Neural cell (in vitro differentiated cells): Measurements from ENCODE around the gene SDF2L1. TPM values are rescaled to one million over a fixed set of nuclear protein-coding genes. Genes with fewer than 3 reads are reported as not detected.
"Not testable (repeated sequence)": the region's sequence is repeated elsewhere in the genome, so short reads cannot be mapped to it uniquely, and the experiment has no call there.

ENCODE experiments used
- H2AFZ ChIP-seq: fragments of 200-600, 300-800 bp; sonication (generic), shearing (Covaris generic); 2 replicates; pipeline ENCODE4 v1.6.0; 2014; ENCODE audit warnings: low read depth, mild to moderate bottlenecking, antibody characterized with exemption, low read length, moderate library complexity
- H3F3A ChIP-seq: fragments of 200-600 bp; shearing (Covaris generic); 2 replicates; pipeline ENCODE4 v1.6.1; 2016; ENCODE audit warnings: mild to moderate bottlenecking, moderate library complexity, mixed read lengths, antibody characterized with exemption, low read length; ENCODE audit not compliant: insufficient read depth, poor library complexity, severe bottlenecking
- H3K27ac ChIP-seq: fragments of 200-600, 300-800 bp; sonication (generic), shearing (Covaris generic); 2 replicates; pipeline ENCODE4 v1.5.1; 2014; ENCODE audit warnings: mild to moderate bottlenecking, low read length, moderate library complexity
- H3K27me3 ChIP-seq: fragments of 300-800, 200-600 bp; sonication (generic), shearing (Covaris generic); 2 replicates; pipeline ENCODE4 v1.6.0; 2014; ENCODE audit warnings: mild to moderate bottlenecking, low read depth, low read length, moderate library complexity; ENCODE audit not compliant: insufficient read depth
- H3K36me3 ChIP-seq: fragments of 300-800, 200-600 bp; sonication (generic), shearing (Covaris generic); 2 replicates; pipeline ENCODE4 v1.5.1; 2014; ENCODE audit warnings: mild to moderate bottlenecking, antibody characterized with exemption, low read length, moderate library complexity; ENCODE audit not compliant: insufficient read depth
- H3K4me2 ChIP-seq: fragments of 300-800, 200-600 bp; sonication (generic), shearing (Covaris generic); 2 replicates; pipeline ENCODE4 v1.6.0; 2014; ENCODE audit warnings: mild to moderate bottlenecking, low read length
- H3K4me3 ChIP-seq: fragments of 300-800, 200-600 bp; sonication (generic), shearing (Covaris generic); 2 replicates; pipeline ENCODE4 v1.5.1; 2014; ENCODE audit warnings: mild to moderate bottlenecking, low read length, moderate library complexity
- H3K79me2 ChIP-seq: fragments of 200-600 bp; shearing (Covaris generic); replicated peaks from 2 replicates; pipeline ENCODE4 v1.6.0; 2014; ENCODE audit warnings: mild to moderate bottlenecking, low read length, moderate library complexity; ENCODE audit not compliant: insufficient read depth
- H3K9ac ChIP-seq: fragments of 300-800, 200-600 bp; sonication (generic), shearing (Covaris generic); 2 replicates; pipeline ENCODE4 v1.6.1; 2016; ENCODE audit warnings: mild to moderate bottlenecking, low read length, mixed read lengths
- H3K9me2 ChIP-seq: fragments of 200-600 bp; shearing (Covaris generic); 2 replicates; pipeline ENCODE4 v1.6.1; 2016; ENCODE audit warnings: mild to moderate bottlenecking, low read length, mixed read lengths; ENCODE audit not compliant: insufficient read depth
- H3K9me3 ChIP-seq: fragments of 200-600, 300-800 bp; sonication (generic), shearing (Covaris generic); 2 replicates; pipeline ENCODE4 v1.6.1; 2016; ENCODE audit warnings: mild to moderate bottlenecking, mixed run types, low read length, moderate library complexity, mixed read lengths
- H4K20me1 ChIP-seq: fragments of 200-600 bp; shearing (Covaris generic); 2 replicates; pipeline ENCODE4 v1.6.1; 2016; ENCODE audit warnings: mild to moderate bottlenecking, mixed run types; ENCODE audit not compliant: insufficient read depth
- CTCF ChIP-seq: fragments of 450-650 bp; IDR thresholded peaks from 2 replicates; pipeline ENCODE4 v1.5.1; 2014; ENCODE audit warnings: antibody characterized with exemption, mild to moderate bottlenecking, moderate library complexity; ENCODE audit not compliant: poor library complexity, severe bottlenecking
- EP300 ChIP-seq: fragments of 450-650 bp; conservative IDR thresholded peaks from 2 replicates; pipeline ENCODE4 v1.6.1; 2014; ENCODE audit warnings: antibody characterized with exemption, mild to moderate bottlenecking, moderate library complexity; ENCODE audit not compliant: poor library complexity, severe bottlenecking
- EZH2 ChIP-seq: fragments of 200-600, 300-800 bp; shearing (Covaris generic), sonication (generic); IDR thresholded peaks from 2 replicates; pipeline ENCODE4 v1.6.1; 2014; ENCODE audit warnings: antibody characterized with exemption, low read length, borderline replicate concordance, mild to moderate bottlenecking; ENCODE audit not compliant: insufficient read depth, poor library complexity, severe bottlenecking
- MXI1 ChIP-seq: fragments of 450-650 bp; conservative IDR thresholded peaks from 2 replicates; pipeline ENCODE4 v1.6.1; 2014; ENCODE audit warnings: antibody characterized with exemption, mild to moderate bottlenecking; ENCODE audit not compliant: poor library complexity, severe bottlenecking
- POLR2AphosphoS5 ChIP-seq: IDR thresholded peaks from 2 replicates; pipeline ENCODE4 v1.6.1; 2012
- RAD21 ChIP-seq: fragments of 450-650 bp; conservative IDR thresholded peaks from 2 replicates; pipeline ENCODE4 v1.6.1; 2014; ENCODE audit warnings: antibody characterized with exemption, mild to moderate bottlenecking, moderate library complexity
- REST ChIP-seq: IDR thresholded peaks from 2 replicates; pipeline ENCODE4 v1.6.1; 2012; ENCODE audit warnings: borderline replicate concordance
- SMC3 ChIP-seq: fragments of 450-650 bp; conservative IDR thresholded peaks from 2 replicates; pipeline ENCODE4 v1.6.1; 2014; ENCODE audit warnings: antibody characterized with exemption, mild to moderate bottlenecking, moderate library complexity; ENCODE audit not compliant: poor library complexity
- TAF1 ChIP-seq: IDR thresholded peaks from 2 replicates; pipeline ENCODE4 v1.6.1; 2012; ENCODE audit warnings: low read depth
- polyA plus RNA-seq: library from polyadenylated mRNA; depleted of rRNA; stranded (reverse); fragments of >200 nt; gene quantifications from 2 replicates; pipeline ENCODE4 v1.2.3, GENCODE V29; 2014

Gene SDF2L1
- polyA plus RNA-seq, 1 donor from 2014 or later, result 11.0 TPM

GRCh38 chr22:21605887-21606564, 36.1 kb upstream of the SDF2L1 start:
- no peaks in the 10 kb centered on the region for H3K9me2 ChIP-seq
- H3K9ac ChIP-seq, result no peak overlapping the region
- no peak overlapping the region for H2AFZ ChIP-seq
- H4K20me1 ChIP-seq, result no peaks in the 10 kb centered on the region
- no peaks in the 10 kb centered on the region for H3F3A ChIP-seq
- TF ChIP-seq EZH2, result no peak
- no peak for TF ChIP-seq POLR2AphosphoS5
- no peak for TF ChIP-seq TAF1
- no peak for TF ChIP-seq REST
- TF ChIP-seq SMC3, result no peak
- TF ChIP-seq RAD21, result no peak
- no peak for TF ChIP-seq CTCF
- TF ChIP-seq MXI1, result no peak
- no peak overlapping the region for H3K27ac ChIP-seq
- H3K27me3 ChIP-seq, result no peaks in the 10 kb centered on the region
- no peaks in the 10 kb centered on the region for H3K36me3 ChIP-seq
- H3K4me2 ChIP-seq, result no peak overlapping the region
- no peaks in the 10 kb centered on the region for H3K9me3 ChIP-seq
- no peak overlapping the region for H3K4me3 ChIP-seq
- H3K79me2 ChIP-seq, result peaks cover 29% of the 10 kb centered on the region

GRCh38 chr22:21606775-21607174, 35.3 kb upstream of the SDF2L1 start:
- Histone ChIP-seq H3K27ac (no peak overlapping the region), H3K79me2 (peaks cover 29% of the 10 kb centered on the region)

DNA sequence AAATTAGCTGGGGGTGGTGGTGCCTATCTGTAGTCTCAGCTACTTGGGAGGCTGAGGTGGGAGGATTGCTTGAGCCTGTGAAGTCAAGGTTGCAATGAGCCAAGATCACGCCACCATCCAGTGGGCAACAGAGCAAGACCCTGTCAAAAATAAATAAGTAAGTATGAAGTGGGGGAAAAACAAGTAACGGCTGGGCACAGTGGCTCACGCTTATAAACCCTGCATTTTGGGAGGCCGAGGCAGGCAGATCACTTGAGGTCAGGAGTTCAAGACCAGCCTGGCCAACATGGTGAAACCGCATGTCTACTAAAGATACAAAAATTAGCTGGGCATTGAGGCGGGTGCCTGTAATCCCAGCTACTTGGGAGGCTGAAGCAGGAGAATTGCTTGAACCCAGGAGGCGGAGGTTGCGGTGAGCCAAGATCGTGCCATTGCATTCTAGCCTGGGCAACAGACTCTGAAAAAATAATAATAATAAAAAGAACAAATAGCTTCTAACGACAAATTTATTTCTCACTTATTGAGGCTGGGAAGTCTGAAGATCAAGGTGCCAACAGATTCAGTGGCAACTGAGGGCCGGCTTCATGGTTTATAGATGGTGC, 32.4 kb upstream of the SDF2L1 start:
- not testable (repeated sequence) for H3K9ac ChIP-seq, H3K4me3 ChIP-seq, H3K27ac ChIP-seq, H3K9me2 ChIP-seq, H3F3A ChIP-seq, H3K36me3 ChIP-seq, H3K9me3 ChIP-seq, H3K27me3 ChIP-seq, H3K4me2 ChIP-seq, H4K20me1 ChIP-seq, H2AFZ ChIP-seq
- H3K79me2 ChIP-seq, result peaks cover 20% of the 10 kb centered on the region

More at GRCh38 chr22:21606775-21607174, 35.3 kb upstream of the SDF2L1 start:
- Histone ChIP-seq H3K36me3 (no peaks in the 10 kb centered on the region), H3K27me3 (no peaks in the 10 kb centered on the region), H3K9me2 (no peaks in the 10 kb centered on the region), H3K4me3 (no peak overlapping the region), H3K9ac (no peak overlapping the region), H3K4me2 (no peak overlapping the region), H4K20me1 (no peaks in the 10 kb centered on the region), H3K9me3 (no peaks in the 10 kb centered on the region), H3F3A (no peaks in the 10 kb centered on the region), H2AFZ (no peak overlapping the region)
- TF ChIP-seq MXI1 (no peak), EZH2 (no peak), EP300 (no peak), SMC3 (no peak), CTCF (no peak), TAF1 (no peak)
